GM23338 (cell line): ENCODE results near the gene IL7R. TPM values are rescaled to one million over a fixed set of nuclear protein-coding genes. Genes with fewer than 3 reads are reported as not detected.

Experiments
- ATAC-seq: fragments of 200-7000 bp; cut with Tn5 transposase; 3 replicates; pipeline ENCODE4 v1.9.1; 2020
- DNase-seq: peaks from one replicate; pipeline ENCODE4 v3.0.0-alpha.2; 2015; ENCODE audit warnings: low spot score
- H2AFZ ChIP-seq: fragments of 200-600 bp; sonication (generic); 2 replicates; pipeline ENCODE4 v1.8.0; 2016; ENCODE audit warnings: antibody characterized with exemption, mild to moderate bottlenecking, moderate library complexity
- H3F3A ChIP-seq: fragments of 200-600 bp; sonication (generic); replicated peaks from 2 replicates; pipeline ENCODE4 v1.8.0; 2017; ENCODE audit warnings: antibody characterized with exemption, mixed run types, low read depth
- H3K27ac ChIP-seq: fragments of 200-600 bp; sonication (generic); 2 replicates; pipeline ENCODE4 v1.6.1; 2016; ENCODE audit warnings: low read depth
- H3K27me3 ChIP-seq: fragments of 200-600 bp; sonication (generic); 2 replicates; pipeline ENCODE4 v1.8.0; 2016; ENCODE audit warnings: mild to moderate bottlenecking, mixed run types, moderate library complexity; ENCODE audit not compliant: insufficient read depth
- H3K36me3 ChIP-seq: fragments of 200-600 bp; sonication (generic); 2 replicates; pipeline ENCODE4 v1.8.0; 2016; ENCODE audit warnings: mild to moderate bottlenecking; ENCODE audit not compliant: insufficient read depth
- H3K4me1 ChIP-seq: fragments of 200-600 bp; sonication (generic); 2 replicates; pipeline ENCODE4 v1.8.0; 2016; ENCODE audit warnings: mild to moderate bottlenecking, moderate library complexity; ENCODE audit not compliant: insufficient read depth
- H3K4me2 ChIP-seq: fragments of 200-600 bp; sonication (generic); 2 replicates; pipeline ENCODE4 v1.7.1; 2017; ENCODE audit warnings: mixed run types
- H3K4me3 ChIP-seq: fragments of 200-600 bp; sonication (generic); 2 replicates; pipeline ENCODE4 v1.6.1; 2016; ENCODE audit warnings: mixed run types
- H3K79me2 ChIP-seq: fragments of 200-600 bp; sonication (generic); replicated peaks from 2 replicates; pipeline ENCODE4 v1.8.0; 2017; ENCODE audit warnings: mild to moderate bottlenecking; ENCODE audit not compliant: insufficient read depth
- H3K9me2 ChIP-seq: fragments of 200-600 bp; sonication (generic); 2 replicates; pipeline ENCODE4 v1.8.0; 2017; ENCODE audit not compliant: insufficient read depth
- H4K20me1 ChIP-seq: fragments of 200-600 bp; sonication (generic); replicated peaks from 2 replicates; pipeline ENCODE4 v1.8.0; 2017; ENCODE audit warnings: mild to moderate bottlenecking; ENCODE audit not compliant: insufficient read depth
- H3K27ac Mint-ChIP-seq: 2 replicates; pipeline ENCODE4 v1.8.0; 2020; ENCODE audit warnings: inconsistent platforms, mild to moderate bottlenecking, moderate library complexity, mixed read lengths
- H3K27me3 Mint-ChIP-seq: 3 replicates; pipeline ENCODE4 v1.8.0; 2022; ENCODE audit warnings: low read depth, mild to moderate bottlenecking, moderate library complexity, mixed read lengths, inconsistent platforms; ENCODE audit not compliant: insufficient read depth, poor library complexity
- H3K36me3 Mint-ChIP-seq: 3 replicates; pipeline ENCODE4 v1.8.0; 2021; ENCODE audit warnings: low read depth, mild to moderate bottlenecking, inconsistent platforms, moderate library complexity, mixed read lengths
- H3K4me1 Mint-ChIP-seq: 3 replicates; pipeline ENCODE4 v1.8.0; 2020; ENCODE audit warnings: mild to moderate bottlenecking, inconsistent platforms, mixed read lengths
- H3K4me3 Mint-ChIP-seq: 3 replicates; pipeline ENCODE4 v1.8.0; 2021; ENCODE audit warnings: moderate library complexity, mild to moderate bottlenecking, inconsistent platforms, mixed read lengths
- H3K9me3 Mint-ChIP-seq: 3 replicates; pipeline ENCODE4 v1.8.0; 2020; ENCODE audit warnings: moderate library complexity, mild to moderate bottlenecking, inconsistent platforms, mixed read lengths
- CREB1 ChIP-seq: fragments of 250-450 bp; sonication (Bioruptor Pico); IDR thresholded peaks from 2 replicates; pipeline ENCODE4 v1.5.0; 2020; ENCODE audit warnings: low read depth, mild to moderate bottlenecking, moderate library complexity
- CTCF ChIP-seq, 2 experiments: fragments of 200-600 bp in 1 of 2; sonication (generic) in 1 of 2; conservative IDR thresholded peaks; 2 replicates each; pipeline versions ENCODE4 v1.5.1 to v1.6.1; 2016 to 2017; ENCODE audit warnings: antibody characterized with exemption in 2 of 2, low read depth in 2 of 2, mild to moderate bottlenecking in 2 of 2, moderate library complexity in 1 of 2
- EZH2phosphoT487 ChIP-seq: fragments of 200-600 bp; sonication (generic); IDR thresholded peaks from one replicate; pipeline ENCODE4 v1.8.1; 2018; ENCODE audit warnings: antibody characterized with exemption; ENCODE audit not compliant: unreplicated experiment
- JUNB ChIP-seq: IDR thresholded peaks from one replicate; pipeline ENCODE4 v1.6.1; 2016; ENCODE audit warnings: antibody characterized with exemption; ENCODE audit not compliant: unreplicated experiment
- POLR2AphosphoS5 ChIP-seq: IDR thresholded peaks from 2 replicates; pipeline ENCODE4 v1.6.1; 2016; ENCODE audit warnings: antibody characterized with exemption, low read depth
- REST ChIP-seq: IDR thresholded peaks from one replicate; pipeline ENCODE4 v1.6.1; 2018; ENCODE audit warnings: antibody characterized with exemption; ENCODE audit not compliant: unreplicated experiment
- STAT1 ChIP-seq: IDR thresholded peaks from one replicate; pipeline ENCODE4 v1.6.1; 2016; ENCODE audit warnings: antibody characterized with exemption; ENCODE audit not compliant: unreplicated experiment
- ZNF114 ChIP-seq: fragments of 250-450 bp; sonication (Bioruptor Pico); IDR thresholded peaks from 2 replicates; pipeline ENCODE4 v1.5.0; 2020; ENCODE audit warnings: mild to moderate bottlenecking, moderate library complexity
- ZNF331 ChIP-seq: fragments of 250-450 bp; sonication (Bioruptor Pico); IDR thresholded peaks from 2 replicates; pipeline ENCODE4 v1.5.0; 2020; ENCODE audit warnings: low read depth, mild to moderate bottlenecking, moderate library complexity
- polyA plus RNA-seq: library from polyadenylated mRNA; unstranded; fragments of >200 nt; fragmentation: Nextera tagmentation; extraction: Ambion mirVana; gene quantifications from 2 replicates; pipeline ENCODE4 v1.2.1, GENCODE V29; 2016
- total RNA-seq: library from RNA; depleted of rRNA; stranded (reverse); fragments of >200 nt; shearing (Covaris generic); gene quantifications from 2 replicates; pipeline ENCODE4 v1.2.3, GENCODE V29; 2014
- TF ChIP-seq, protein P1 (sequence below): IDR thresholded peaks from 2 replicates; pipeline ENCODE4 v1.6.1; 2016; ENCODE audit warnings: antibody characterized with exemption

IL7R gene
- total and polyA plus RNA-seq, 2 experiments from 2014 or later = not detected

GRCh38 chr5:35813521-35813920 is 43.2 kb upstream of the IL7R start (continued):
- TF ChIP-seq REST = no peak
- no peak for TF ChIP-seq POLR2AphosphoS5
- TF ChIP-seq JUNB = no peak
- TF ChIP-seq ZNF331 (CRISPR knock-in tag) = no peak
- TF ChIP-seq, protein P1, sequence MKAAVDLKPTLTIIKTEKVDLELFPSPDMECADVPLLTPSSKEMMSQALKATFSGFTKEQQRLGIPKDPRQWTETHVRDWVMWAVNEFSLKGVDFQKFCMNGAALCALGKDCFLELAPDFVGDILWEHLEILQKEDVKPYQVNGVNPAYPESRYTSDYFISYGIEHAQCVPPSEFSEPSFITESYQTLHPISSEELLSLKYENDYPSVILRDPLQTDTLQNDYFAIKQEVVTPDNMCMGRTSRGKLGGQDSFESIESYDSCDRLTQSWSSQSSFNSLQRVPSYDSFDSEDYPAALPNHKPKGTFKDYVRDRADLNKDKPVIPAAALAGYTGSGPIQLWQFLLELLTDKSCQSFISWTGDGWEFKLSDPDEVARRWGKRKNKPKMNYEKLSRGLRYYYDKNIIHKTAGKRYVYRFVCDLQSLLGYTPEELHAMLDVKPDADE = no peak
- no peak for TF ChIP-seq CREB1 (CRISPR knock-in tag)
- TF ChIP-seq STAT1 = no peak
- no peak for TF ChIP-seq EZH2phosphoT487
- TF ChIP-seq ZNF114 (CRISPR knock-in tag) = no peak

GRCh38 chr5:35815089-35815936 is 41.4 kb upstream of the IL7R start:
- H3K4me3 Mint-ChIP-seq = no peak overlapping the region
- no peaks in the 10 kb centered on the region for H3K36me3 ChIP-seq
- no peaks in the 10 kb centered on the region for H3K4me1 ChIP-seq
- no peaks in the 10 kb centered on the region for H3K9me3 Mint-ChIP-seq
- no peak overlapping the region for H3K27ac Mint-ChIP-seq
- H3F3A ChIP-seq = no peaks in the 10 kb centered on the region
- DNase-seq = peak; percentile 81
- no peak overlapping the region for H3K4me2 ChIP-seq
- no peaks in the 10 kb centered on the region for H3K79me2 ChIP-seq
- no peak overlapping the region for H3K27ac ChIP-seq
- ATAC-seq = peak; percentile 96
- H3K27me3 Mint-ChIP-seq = no peaks in the 10 kb centered on the region
- no peaks in the 10 kb centered on the region for H3K36me3 Mint-ChIP-seq
- no peaks in the 10 kb centered on the region for H4K20me1 ChIP-seq
- no peaks in the 10 kb centered on the region for H3K4me1 Mint-ChIP-seq
- H3K27me3 ChIP-seq = no peaks in the 10 kb centered on the region
- no peaks in the 10 kb centered on the region for H3K9me2 ChIP-seq
- no peak for TF ChIP-seq ZNF114 (CRISPR knock-in tag)
- no peak for TF ChIP-seq CREB1 (CRISPR knock-in tag)
- peak; percentile 72 to 74 for TF ChIP-seq CTCF (conservative IDR thresholded peaks at IDR 0.05; ENCODE audit: low read depth in 2 of 2)
- 0 out of 2 replicates have a peak overlapping the region, but pooled peaks have one; percentile 25 for H2AFZ ChIP-seq
- no peak overlapping the region for H3K4me3 ChIP-seq
